LNCAP (cell line): Measurements from ENCODE around the gene OAF.

Experiments used
- TF ChIP-seq, protein P1 (sequence below): fragments of 450-650 bp; IDR thresholded peaks from 2 replicates; pipeline ENCODE4 v1.5.1; 2017; ENCODE audit warnings: mild to moderate bottlenecking

The OAF gene

GRCh38 chr11:120217526-120217925 is 6.7 kb downstream of the OAF start:
- TF ChIP-seq, protein P1, sequence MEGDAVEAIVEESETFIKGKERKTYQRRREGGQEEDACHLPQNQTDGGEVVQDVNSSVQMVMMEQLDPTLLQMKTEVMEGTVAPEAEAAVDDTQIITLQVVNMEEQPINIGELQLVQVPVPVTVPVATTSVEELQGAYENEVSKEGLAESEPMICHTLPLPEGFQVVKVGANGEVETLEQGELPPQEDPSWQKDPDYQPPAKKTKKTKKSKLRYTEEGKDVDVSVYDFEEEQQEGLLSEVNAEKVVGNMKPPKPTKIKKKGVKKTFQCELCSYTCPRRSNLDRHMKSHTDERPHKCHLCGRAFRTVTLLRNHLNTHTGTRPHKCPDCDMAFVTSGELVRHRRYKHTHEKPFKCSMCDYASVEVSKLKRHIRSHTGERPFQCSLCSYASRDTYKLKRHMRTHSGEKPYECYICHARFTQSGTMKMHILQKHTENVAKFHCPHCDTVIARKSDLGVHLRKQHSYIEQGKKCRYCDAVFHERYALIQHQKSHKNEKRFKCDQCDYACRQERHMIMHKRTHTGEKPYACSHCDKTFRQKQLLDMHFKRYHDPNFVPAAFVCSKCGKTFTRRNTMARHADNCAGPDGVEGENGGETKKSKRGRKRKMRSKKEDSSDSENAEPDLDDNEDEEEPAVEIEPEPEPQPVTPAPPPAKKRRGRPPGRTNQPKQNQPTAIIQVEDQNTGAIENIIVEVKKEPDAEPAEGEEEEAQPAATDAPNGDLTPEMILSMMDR: no peak

DNA sequence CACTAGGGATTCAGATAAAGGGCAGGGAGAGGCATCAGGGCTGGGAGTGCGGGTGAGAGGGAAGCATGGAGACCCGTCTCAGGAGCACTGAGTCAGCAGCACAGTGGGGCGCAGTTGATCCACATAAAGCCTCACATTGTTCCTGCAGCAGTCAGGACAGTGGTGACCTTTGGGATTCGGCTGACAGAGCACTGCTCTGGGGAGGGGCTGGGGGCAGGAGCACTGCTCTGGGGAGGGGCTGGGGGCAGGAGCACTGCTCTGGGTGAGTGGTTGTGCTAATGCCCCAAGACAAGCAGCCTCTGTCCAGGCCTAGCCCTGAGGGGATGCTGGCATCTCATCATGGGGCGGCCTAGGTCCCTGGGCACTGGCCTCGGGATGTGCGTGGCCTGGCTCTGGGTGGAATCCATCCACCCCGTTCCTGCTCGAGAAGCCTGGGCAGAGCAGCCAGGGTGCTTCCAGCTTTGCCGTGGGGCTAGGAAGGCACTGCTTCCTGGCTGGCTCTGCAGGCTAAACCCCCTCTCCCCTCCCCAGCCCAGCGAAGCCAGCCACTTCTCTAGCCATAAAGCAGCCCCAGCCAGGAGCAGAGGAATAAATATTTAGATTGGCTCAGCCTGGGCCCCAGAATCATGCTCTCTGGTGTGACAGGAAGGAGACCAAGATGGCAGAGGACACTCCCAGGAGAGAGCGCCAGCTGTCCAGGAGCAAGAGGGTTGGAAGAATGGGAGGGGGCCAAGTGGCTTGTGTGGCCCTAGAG is 7.3 kb downstream of the OAF start:
- TF ChIP-seq, protein P1: no peak

DNA sequence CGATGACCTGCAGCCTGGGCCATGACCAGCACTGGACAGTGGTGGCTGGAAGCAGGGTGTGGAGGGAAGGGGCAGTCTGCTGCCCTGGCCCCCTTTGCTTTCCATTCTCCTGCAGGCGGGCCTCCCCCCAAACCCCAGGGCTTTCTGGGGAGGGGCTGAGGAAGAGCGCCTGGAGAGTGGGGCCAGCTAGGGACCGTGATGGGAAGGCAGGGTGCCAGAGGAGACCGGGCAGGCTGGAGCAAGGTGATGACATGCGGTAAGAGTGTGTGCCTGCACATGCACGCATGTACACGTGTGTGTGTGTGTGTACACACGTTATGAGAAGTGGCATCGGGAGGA is 7.8 kb downstream of the OAF start:
- TF ChIP-seq, protein P1: no peak

GRCh38 chr11:120219232-120219937 is 8.6 kb downstream of the OAF start:
- TF ChIP-seq, protein P1: no peak

- TF ChIP-seq, protein P1: no peak
These were observed 9.3 kb downstream of the OAF start for GRCh38 chr11:120219938-120220746.

GRCh38 chr11:120220747-120221037 is 9.9 kb downstream of the OAF start:
- TF ChIP-seq, protein P1: no peak

GRCh38 chr11:120221115-120221752 is 10.4 kb downstream of the OAF start:
- TF ChIP-seq, protein P1: no peak
